K562 (cell line): ENCODE results near the gene MSANTD1. TPM values are rescaled to one million over a fixed set of nuclear protein-coding genes. Genes with fewer than 3 reads are reported as not detected.

Experiments used
- ATAC-seq: fragments of 200-7000 bp; cut with Tn5 transposase; 3 replicates; pipeline ENCODE4 v1.9.1; 2020; ENCODE audit warnings: moderate library complexity
- BruUV-seq: library from RNA; stranded (reverse); fragments of 400-500 nt; replicated peaks from 2 replicates; lab custom pipeline; 2021; lab: Mats Ljungman, UMichigan
- CTCF ChIA-PET: fragments of 300-600 bp; formaldehyde crosslinking; extraction: SDS; loops from one replicate; lab custom pipeline; 2021; ENCODE audit warnings: low intra/inter-chr PET ratio; lab: Yijun Ruan, JAX
- POLR2A ChIA-PET: fragments of 300-600, 350-650 bp; sonication (Branson Sonifier 250); formaldehyde crosslinking; extraction: SDS; loops from one replicate; lab custom pipeline; 2021; ENCODE audit warnings: antibody characterized with exemption, inconsistent platforms; lab: Yijun Ruan, JAX
- DNase-seq, 4 experiments: peaks; one replicate each; pipeline versions ENCODE4 v3.0.0 to v3.0.0-alpha.2; 2011 to 2018; ENCODE audit warnings: low spot score in 3 of 4, mixed read lengths in 3 of 4; ENCODE audit errors: extremely low read depth in 1 of 4
- FAIRE-seq: peaks from 2 replicates; lab custom pipeline; 2011; peaks lifted over from hg19 to GRCh38; lab: Jason Lieb, UNC
- H2AFZ ChIP-seq: 2 replicates; pipeline ENCODE4 v1.6.0; 2011; ENCODE audit warnings: low read depth, low read length, control low read depth, inconsistent platforms
- H3K27ac ChIP-seq: fragments of 200-600 bp; 3 replicates; pipeline ENCODE4 v1.8.0; 2011; ENCODE audit warnings: low read depth, mild to moderate bottlenecking, control low read depth, inconsistent platforms, low read length, moderate library complexity, mixed read lengths; ENCODE audit errors: extremely low read depth
- H3K27me3 ChIP-seq, 2 experiments: fragments of 300-600 bp in 1 of 2; 2 replicates in 1 of 2; 3 replicates in 1 of 2; pipeline versions ENCODE4 v1.6.0 to v1.8.0; 2011; ENCODE audit warnings: inconsistent platforms in 2 of 2, low read length in 2 of 2, mild to moderate bottlenecking in 1 of 2, mixed read lengths in 1 of 2, moderate library complexity in 1 of 2; ENCODE audit not compliant: control insufficient read depth in 2 of 2, insufficient read depth in 2 of 2
- H3K36me3 ChIP-seq: fragments of 300-600 bp; 3 replicates; pipeline ENCODE4 v1.8.0; 2011; ENCODE audit warnings: mild to moderate bottlenecking, low read length, inconsistent platforms; ENCODE audit not compliant: control insufficient read depth, insufficient read depth
- H3K4me1 ChIP-seq, 2 experiments: fragments of 200-600 bp in 1 of 2; replicated peaks in 1 of 2; 2 replicates in 1 of 2; 3 replicates in 1 of 2; pipeline versions ENCODE4 v1.5.1 to v1.8.0; 2011; ENCODE audit warnings: inconsistent platforms in 2 of 2, low read length in 2 of 2, mild to moderate bottlenecking in 1 of 2, mixed read lengths in 1 of 2, moderate library complexity in 1 of 2; ENCODE audit not compliant: control insufficient read depth in 2 of 2, insufficient read depth in 2 of 2
- H3K4me2 ChIP-seq: 2 replicates; pipeline ENCODE4 v1.6.1; 2011; ENCODE audit warnings: low read length, control low read depth, inconsistent platforms, mixed read lengths; ENCODE audit not compliant: insufficient read depth
- H3K4me3 ChIP-seq: fragments of 200-600 bp; sonication (generic), shearing (Covaris generic); 2 replicates; pipeline ENCODE4 v1.5.1; 2016; ENCODE audit warnings: control low read depth, inconsistent platforms
- H3K79me2 ChIP-seq: fragments of 200-600 bp; 3 replicates; pipeline ENCODE4 v1.8.0; 2011; ENCODE audit warnings: low read length, inconsistent platforms; ENCODE audit not compliant: control insufficient read depth, insufficient read depth
- H3K9ac ChIP-seq, 2 experiments: 2 replicates each; pipeline versions ENCODE4 v1.6.0 to v1.6.1; 2011; ENCODE audit warnings: low read depth in 2 of 2, low read length in 2 of 2, control low read depth in 1 of 2, inconsistent platforms in 1 of 2, mild to moderate bottlenecking in 1 of 2, mixed read lengths in 1 of 2; ENCODE audit not compliant: insufficient read depth in 1 of 2
- H3K9me1 ChIP-seq: one replicate; pipeline ENCODE4 v1.6.0; 2011; ENCODE audit warnings: inconsistent platforms, mild to moderate bottlenecking, low read length, moderate library complexity; ENCODE audit not compliant: control insufficient read depth, insufficient read depth
- H3K9me3 ChIP-seq: replicated peaks from 2 replicates; pipeline ENCODE4 v1.5.1; 2011; ENCODE audit warnings: low read depth, low read length, inconsistent platforms; ENCODE audit not compliant: control insufficient read depth, insufficient read depth
- H4K20me1 ChIP-seq: replicated peaks from 2 replicates; pipeline ENCODE4 v1.6.1; 2011; ENCODE audit warnings: low read length, inconsistent platforms, mixed read lengths; ENCODE audit not compliant: control insufficient read depth, insufficient read depth
- BHLHE40 ChIP-seq: IDR thresholded peaks from 2 replicates; pipeline ENCODE4 v1.6.1; 2011; ENCODE audit warnings: low read length, improper control_type of control experiment
- CHCHD3 ChIP-seq: fragments of 250-450 bp; sonication (Bioruptor Pico); IDR thresholded peaks from 2 replicates; pipeline ENCODE4 v2.1.2; 2022; ENCODE audit warnings: mild to moderate bottlenecking
- CREBBP ChIP-seq: IDR thresholded peaks from one replicate; pipeline ENCODE4 v1.6.1; 2012; ENCODE audit warnings: low read depth, mild to moderate bottlenecking, control low read depth, inconsistent platforms, low read length
- EP400 ChIP-seq: fragments of 450-650 bp; IDR thresholded peaks from 2 replicates; pipeline ENCODE4 v1.6.1; 2017; ENCODE audit warnings: antibody characterized with exemption, mild to moderate bottlenecking, moderate library complexity
- FOXJ3 ChIP-seq: sonication (generic); formaldehyde crosslinking; IDR thresholded peaks from 2 replicates; pipeline ENCODE4 v1.4.0; 2020; ENCODE audit warnings: mild to moderate bottlenecking, missing genetic modification reagents
- KDM2B ChIP-seq: fragments of 250-450 bp; sonication (Bioruptor Pico); IDR thresholded peaks from 2 replicates; pipeline ENCODE4 v1.8.0; 2021; ENCODE audit warnings: mild to moderate bottlenecking, moderate library complexity
- KLF10 ChIP-seq: fragments of 250-450 bp; sonication (Bioruptor Pico); IDR thresholded peaks from 2 replicates; pipeline ENCODE4 v1.6.1; 2021; ENCODE audit warnings: matching md5 sums
- L3MBTL2 ChIP-seq: fragments of 450-650 bp; IDR thresholded peaks from 2 replicates; pipeline ENCODE4 v1.6.1; 2016; ENCODE audit warnings: mild to moderate bottlenecking, moderate library complexity
- MAFF ChIP-seq: IDR thresholded peaks from 2 replicates; pipeline ENCODE4 v1.6.1; 2012; ENCODE audit warnings: low read length, improper control_type of control experiment
- MCM3 ChIP-seq: fragments of 450-650 bp; IDR thresholded peaks from 2 replicates; pipeline ENCODE4 v1.6.1; 2016
- MXD1 ChIP-seq: fragments of 250-450 bp; sonication (Bioruptor Pico); IDR thresholded peaks from 2 replicates; pipeline ENCODE4 v1.8.0; 2021; ENCODE audit warnings: borderline replicate concordance, mild to moderate bottlenecking, moderate library complexity; ENCODE audit not compliant: poor library complexity, severe bottlenecking
- NFATC3 ChIP-seq: fragments of 450-650 bp; IDR thresholded peaks from 2 replicates; pipeline ENCODE4 v1.6.1; 2017; ENCODE audit warnings: mild to moderate bottlenecking
- NFIC ChIP-seq: fragments of 450-650 bp; IDR thresholded peaks from 2 replicates; pipeline ENCODE4 v1.6.1; 2017; ENCODE audit warnings: mild to moderate bottlenecking, inconsistent platforms
- NFIX ChIP-seq: fragments of 250-450 bp; sonication (Bioruptor Pico); IDR thresholded peaks from 2 replicates; pipeline ENCODE4 v1.4.0; 2020; ENCODE audit warnings: low read depth, mild to moderate bottlenecking, moderate library complexity
- PHF8 ChIP-seq: fragments of 200-600 bp; sonication (generic); IDR thresholded peaks from 2 replicates; pipeline ENCODE4 v1.6.1; 2012; ENCODE audit warnings: mixed run types, mild to moderate bottlenecking, inconsistent platforms, low read length, moderate library complexity, borderline replicate concordance
- RBM22 ChIP-seq: fragments of 200-400 bp; formaldehyde crosslinking; IDR thresholded peaks from 2 replicates; pipeline ENCODE4 v1.6.1; 2018; ENCODE audit warnings: low read length, low read depth; ENCODE audit not compliant: poor library complexity, severe bottlenecking
- RNF219 ChIP-seq: fragments of 250-450 bp; sonication (Bioruptor Pico); IDR thresholded peaks from 2 replicates; pipeline ENCODE4 v1.5.0; 2022; ENCODE audit warnings: mild to moderate bottlenecking
- SIX5 ChIP-seq, 2 experiments: IDR thresholded peaks; 2 replicates each; pipeline ENCODE4 v1.6.1; 2011; ENCODE audit warnings: low read length in 2 of 2, borderline replicate concordance in 1 of 2, low read depth in 1 of 2, mild to moderate bottlenecking in 1 of 2, moderate library complexity in 1 of 2; ENCODE audit not compliant: insufficient read depth in 1 of 2
- SMARCA4 ChIP-seq: fragments of 450-650 bp; IDR thresholded peaks from 2 replicates; pipeline ENCODE4 v1.6.1; 2016
- U2AF2 ChIP-seq: fragments of 200-400 bp; formaldehyde crosslinking; optimal IDR thresholded peaks from 2 replicates; pipeline ENCODE3; 2017; ENCODE audit warnings: low read depth, mild to moderate bottlenecking, low read length
- ZNF184 ChIP-seq: sonication (generic); formaldehyde crosslinking; IDR thresholded peaks from 2 replicates; pipeline ENCODE4 v1.5.0; 2020; ENCODE audit warnings: missing genetic modification reagents
- ZNF707 ChIP-seq: fragments of 250-450 bp; sonication (Bioruptor Pico); conservative IDR thresholded peaks from 2 replicates; pipeline ENCODE4 v1.8.0; 2022; ENCODE audit warnings: inconsistent platforms, mild to moderate bottlenecking, moderate library complexity
- WGBS: fragments of 100-300 bp; shearing (Covaris generic); methylation state at CpG from one replicate; pipeline ENCODE4 v1.1.6; 2016; ENCODE audit warnings: low coverage, mixed read lengths; ENCODE audit not compliant: insufficient coverage; ENCODE audit errors: missing lambda C conversion rate; 5-methylcytosine and 5-hydroxymethylcytosine counted together
- in situ Hi-C: fragments of 300-500 bp; cut with MboI; formaldehyde crosslinking; loops from 4 replicates; pipeline ENCODE4 v1.15.0; 2018; ENCODE audit warnings: inconsistent platforms, mixed read lengths
- intact Hi-C: fragments of 100-400 bp; cut with micrococcal nuclease; formaldehyde crosslinking; loops from 2 replicates; pipeline ENCODE4 v1.14.2; 2022
- polyA plus RNA-seq, 8 experiments: library from polyadenylated mRNA; depleted of rRNA in 4 of 8; stranded (reverse) in 5 of 8; unstranded in 3 of 8; fragments of >200 nt; fragmentation: Nextera tagmentation in 2 of 8; fragmentation: Illumina TruSeq in 1 of 8; extraction: Ambion mirVana in 2 of 8; extraction: Trizol in 1 of 8; gene quantifications; 2 replicates each; pipeline versions ENCODE4 v1.2.1 to v1.2.3, GENCODE V29; 2011 to 2014; ENCODE audit warnings: inconsistent platforms in 1 of 8, missing spikeins in 1 of 8
- total RNA-seq, 7 experiments: library from RNA; depleted of rRNA in 6 of 7; stranded (reverse); fragments of >200 nt in 6 of 7; fragmentation: Illumina TruSeq in 2 of 7; extraction: Trizol in 2 of 7; gene quantifications; 2 replicates each; pipeline versions ENCODE4 v1.2.1 to v1.2.3, GENCODE V29; 2011 to 2021; ENCODE audit warnings: low replicate concordance in 1 of 7

MSANTD1 gene
- total and polyA plus RNA-seq, 9 of the 15 experiments (the other 6 are each of a cell fraction or from before 2014, with no cell fraction given): 0.04 to 0.09 (median 0.07) TPM; not detected in 6

- no peak for DNase-seq
- no peaks in the 10 kb centered on the region; the same call in 1 of the 2 replicates for H4K20me1 ChIP-seq
- no peaks in the 10 kb centered on the region for H3K27me3 ChIP-seq
- no peak overlapping the region for H3K4me3 ChIP-seq
- peaks cover 48% of the 10 kb centered on the region; the same call in 2 of the 3 replicates for H3K36me3 ChIP-seq
- H3K9me3 ChIP-seq: no peaks in the 10 kb centered on the region
- H3K27ac ChIP-seq: no peak overlapping the region
- ChIA-PET POLR2A (interaction anchor here (1.4 kb wide), 1 partner anchor 9 kb away, joined by 3 read pairs; no protein-coding TSS in a partner anchor), CTCF (no interaction called here)
- in situ Hi-C loops (no loop called here), intact Hi-C loops (no loop called here)
- peaks cover 0 to 13% of the 10 kb centered on the region in 2 experiments; a peak in 3 of 5 replicates for H3K4me1 ChIP-seq
- peak; percentile 26 for ATAC-seq
- 83% methylated on average over 17 of the region's 23 CpGs for WGBS
- no peak overlapping the region; a peak in 1 of 4 replicates for H3K9ac ChIP-seq
- H3K79me2 ChIP-seq: no peaks in the 10 kb centered on the region
- no TSS peak for BruUV-seq
- no peak overlapping the region for H2AFZ ChIP-seq
- H3K9me1 ChIP-seq: peaks cover 3% of the 10 kb centered on the region
- no peak for FAIRE-seq
- no peak overlapping the region for H3K4me2 ChIP-seq
- TF ChIP-seq BHLHE40 (0 out of 2 replicates have a peak, but pooled peaks have one; percentile 3), KDM2B (CRISPR knock-in tag) (no peak), SIX5 (IDR thresholded peaks at IDR 0.05; ENCODE audit: borderline replicate concordance in 1 of 2, insufficient read depth in 1 of 2, low read depth in 1 of 2, low read length in 2 of 2) (no peak), SMARCA4 (no peak), MXD1 (CRISPR knock-in tag) (no peak), CREBBP (no peak), ZNF707 (CRISPR knock-in tag) (no peak), EP400 (0 out of 2 replicates have a peak, but pooled peaks have one; percentile 3), U2AF2 (no peak), NFIC (peak; percentile 90), MCM3 (no peak), NFIX (CRISPR knock-in tag) (peak; percentile 27; the same call in 1 of the 2 replicates), L3MBTL2 (no peak), NFATC3 (no peak), CHCHD3 (CRISPR knock-in tag) (no peak), FOXJ3 (no peak), MAFF (no peak), PHF8 (no peak), KLF10 (CRISPR knock-in tag) (no peak), RBM22 (peak; percentile 14), RNF219 (CRISPR knock-in tag) (no peak), ZNF184 (CRISPR knock-in tag) (no peak)
Observed at GRCh38 chr4:3234171-3235029, 14.6 kb upstream of the MSANTD1 start.
